Loucy (cell line): ENCODE results near the gene UNC5C.

ENCODE experiments used
- H2AFZ ChIP-seq: fragments of 200-600 bp; sonication (generic); 2 replicates; pipeline ENCODE4 v1.6.0; 2016; ENCODE audit warnings: antibody characterized with exemption, mild to moderate bottlenecking, low read length, moderate library complexity
- H3F3A ChIP-seq: fragments of 200-600 bp; 2 replicates; pipeline ENCODE4 v1.6.0; 2016; ENCODE audit warnings: antibody characterized with exemption, low read depth, mild to moderate bottlenecking
- H3K27me3 ChIP-seq: fragments of 200-600 bp; sonication (generic); 2 replicates; pipeline ENCODE4 v1.6.1; 2014; ENCODE audit warnings: low read length, mild to moderate bottlenecking; ENCODE audit not compliant: insufficient read depth, poor library complexity, severe bottlenecking
- H3K36me3 ChIP-seq: fragments of 200-600 bp; sonication (generic); 2 replicates; pipeline ENCODE4 v1.6.1; 2016; ENCODE audit warnings: low read length; ENCODE audit not compliant: insufficient read depth
- H3K4me1 ChIP-seq: fragments of 200-600 bp; sonication (generic); 2 replicates; pipeline ENCODE4 v1.5.1; 2014; ENCODE audit warnings: low read length, mild to moderate bottlenecking; ENCODE audit not compliant: insufficient read depth, poor library complexity, severe bottlenecking
- H3K4me2 ChIP-seq: fragments of 200-600 bp; sonication (generic); 2 replicates; pipeline ENCODE4 v1.6.0; 2014; ENCODE audit warnings: antibody characterized with exemption, low read length, low read depth, mild to moderate bottlenecking; ENCODE audit not compliant: poor library complexity, severe bottlenecking
- H3K4me3 ChIP-seq: fragments of 200-600 bp; sonication (generic); 2 replicates; pipeline ENCODE4 v1.5.1; 2014; ENCODE audit warnings: low read length, mild to moderate bottlenecking, mixed read lengths; ENCODE audit not compliant: poor library complexity, severe bottlenecking
- H3K79me2 ChIP-seq: fragments of 200-600 bp; sonication (generic); 2 replicates; pipeline ENCODE4 v1.6.1; 2014; ENCODE audit warnings: low read length; ENCODE audit not compliant: insufficient read depth
- H3K9ac ChIP-seq: fragments of 200-600 bp; sonication (generic); 2 replicates; pipeline ENCODE4 v1.6.0; 2014; ENCODE audit warnings: mild to moderate bottlenecking, low read depth, low read length, moderate library complexity; ENCODE audit not compliant: poor library complexity, severe bottlenecking
- H3K9me2 ChIP-seq: fragments of 200-600 bp; sonication (generic); replicated peaks from 2 replicates; pipeline ENCODE4 v1.6.1; 2016; ENCODE audit warnings: low read depth, low read length, mixed read lengths
- H3K9me3 ChIP-seq: fragments of 200-600 bp; sonication (generic); 2 replicates; pipeline ENCODE4 v1.6.1; 2014; ENCODE audit warnings: mild to moderate bottlenecking, antibody characterized with exemption, low read length, low read depth; ENCODE audit not compliant: insufficient read depth
- H4K20me1 ChIP-seq: fragments of 200-600 bp; sonication (generic); 2 replicates; pipeline ENCODE4 v1.6.0; 2014; ENCODE audit warnings: antibody characterized with exemption, low read length, mild to moderate bottlenecking; ENCODE audit not compliant: insufficient read depth, poor library complexity, severe bottlenecking
- CTCF ChIP-seq: fragments of 200-600 bp; sonication (generic); conservative IDR thresholded peaks from 2 replicates; pipeline ENCODE4 v1.5.1; 2014; ENCODE audit warnings: mild to moderate bottlenecking, antibody characterized with exemption, low read length
- EZH2phosphoT487 ChIP-seq: fragments of 200-600 bp; IDR thresholded peaks from 2 replicates; pipeline ENCODE4 v1.6.1; 2018; ENCODE audit warnings: antibody characterized with exemption, mild to moderate bottlenecking, moderate library complexity, borderline replicate concordance

Gene UNC5C

GRCh38 chr4:95465010-95465409 lies 83.8 kb downstream of the UNC5C start:
- H2AFZ ChIP-seq: no peak overlapping the region

GRCh38 chr4:95462921-95463320 lies 85.9 kb downstream of the UNC5C start:
- Histone ChIP-seq H2AFZ (no peak overlapping the region), H3K79me2 (no peaks in the 10 kb centered on the region), H3K4me2 (no peak overlapping the region), H3K27me3 (no peaks in the 10 kb centered on the region), H3F3A (no peaks in the 10 kb centered on the region), H3K36me3 (no peaks in the 10 kb centered on the region), H3K9me2 (no peaks in the 10 kb centered on the region), H3K9me3 (no peaks in the 10 kb centered on the region), H3K4me1 (peaks cover 4% of the 10 kb centered on the region), H3K4me3 (no peak overlapping the region), H4K20me1 (no peaks in the 10 kb centered on the region), H3K9ac (no peak overlapping the region)
- no peak for TF ChIP-seq EZH2phosphoT487
- TF ChIP-seq CTCF: no peak

More at GRCh38 chr4:95465010-95465409, 83.8 kb downstream of the UNC5C start:
- Histone ChIP-seq H3K36me3 (no peaks in the 10 kb centered on the region), H3K79me2 (no peaks in the 10 kb centered on the region), H3K4me1 (peaks cover 4% of the 10 kb centered on the region), H3K4me2 (no peak overlapping the region), H3K4me3 (no peak overlapping the region), H3F3A (no peaks in the 10 kb centered on the region), H4K20me1 (no peaks in the 10 kb centered on the region), H3K9me3 (no peaks in the 10 kb centered on the region), H3K27me3 (no peaks in the 10 kb centered on the region), H3K9me2 (no peaks in the 10 kb centered on the region), H3K9ac (no peak overlapping the region)
- no peak for TF ChIP-seq EZH2phosphoT487
- TF ChIP-seq CTCF: no peak

GRCh38 chr4:95457353-95457752 lies 91.4 kb downstream of the UNC5C start:
- TF ChIP-seq EZH2phosphoT487 (no peak), CTCF (no peak)
- H3K4me2 ChIP-seq: no peak overlapping the region
- H3K9me3 ChIP-seq: no peaks in the 10 kb centered on the region
- no peaks in the 10 kb centered on the region; the same call in 1 of the 2 replicates for H3K9me2 ChIP-seq
- no peaks in the 10 kb centered on the region for H3K27me3 ChIP-seq
- H3F3A ChIP-seq: no peaks in the 10 kb centered on the region
- H3K36me3 ChIP-seq: no peaks in the 10 kb centered on the region
- no peaks in the 10 kb centered on the region for H3K4me1 ChIP-seq
- H2AFZ ChIP-seq: no peak overlapping the region
- no peak overlapping the region for H3K4me3 ChIP-seq
- no peaks in the 10 kb centered on the region for H4K20me1 ChIP-seq
- no peak overlapping the region for H3K9ac ChIP-seq
- no peaks in the 10 kb centered on the region for H3K79me2 ChIP-seq
